ENCODE data around the gene TBC1D9.
"Not testable (repeated sequence)": the region's sequence is repeated elsewhere in the genome, so short reads cannot be mapped to it uniquely, and the experiment has no call there.

The TBC1D9 gene

DNA sequence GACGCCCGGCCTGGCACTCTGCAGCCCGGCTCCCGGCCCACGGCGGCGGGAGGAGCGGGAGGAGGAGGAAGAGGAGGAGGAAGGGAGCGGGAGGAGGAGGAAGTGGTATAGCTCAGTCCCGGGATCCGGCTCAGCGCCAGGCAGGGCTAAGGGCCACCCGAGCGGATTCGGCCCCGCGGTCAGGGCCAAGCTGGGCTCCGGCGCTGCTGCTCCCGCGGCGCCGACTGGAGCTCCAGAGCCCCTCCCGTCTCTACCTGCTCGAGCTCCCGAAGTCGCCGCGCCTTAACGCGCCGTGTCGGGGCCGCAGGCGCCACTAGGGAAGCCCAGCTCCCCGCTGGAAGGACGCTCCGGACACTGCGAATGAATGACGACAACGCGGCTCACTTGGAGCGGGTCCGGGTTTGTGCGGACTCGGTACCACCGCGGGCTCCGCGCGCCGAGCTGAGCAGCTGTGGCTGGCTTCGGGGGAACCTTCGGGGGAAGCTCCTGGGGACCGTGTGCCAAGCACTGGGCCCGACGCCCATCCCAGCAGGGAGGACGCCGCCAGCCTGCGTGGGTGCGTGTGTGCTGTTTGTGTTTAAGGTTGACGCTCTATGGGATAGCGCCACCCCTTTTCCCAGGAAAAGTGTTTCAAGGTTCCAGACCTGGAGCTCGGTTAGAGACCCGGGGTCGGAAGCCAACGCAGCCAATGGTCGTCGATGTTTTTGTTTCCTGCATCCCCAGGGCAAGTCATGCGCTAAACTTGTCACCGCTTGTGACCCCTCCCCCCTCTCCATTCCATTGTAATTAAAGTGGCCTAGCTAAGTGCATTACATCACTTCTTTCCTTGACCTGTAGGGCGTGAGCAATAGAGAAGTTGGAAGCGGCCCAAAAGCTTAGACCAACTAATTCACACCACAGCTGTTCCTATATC is at the start of gene TBC1D9:
TBC1D9 (minus strand) TSS at position 67 of the 913 bp plus-strand sequence. CDS start 340 bp downstream, outside the sequence.
- in situ Hi-C loops (cut with MboI; ENCODE audit: low sequenced_read_pairs): no loop called here

DNA sequence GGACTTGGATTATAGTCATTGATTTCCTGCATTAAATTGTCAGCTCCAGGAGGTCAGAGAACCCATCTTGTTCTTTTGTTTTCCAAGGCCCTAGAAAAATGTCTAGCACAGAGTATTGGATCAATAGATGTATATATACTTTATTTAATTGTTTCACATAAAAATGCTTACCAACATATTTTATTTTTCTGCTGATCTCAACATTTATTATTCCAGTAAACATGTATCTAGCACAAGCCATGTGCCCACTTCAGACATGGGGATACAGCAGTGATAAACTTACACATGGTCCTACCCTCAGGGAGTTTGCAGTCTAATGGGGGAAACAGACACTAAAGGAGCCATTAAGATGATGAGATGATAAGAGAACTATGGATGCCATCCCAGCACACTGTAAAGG is 49.1 kb upstream of the TBC1D9 start:
- in situ Hi-C loops (cut with MboI; ENCODE audit: low sequenced_read_pairs): no loop called here

DNA sequence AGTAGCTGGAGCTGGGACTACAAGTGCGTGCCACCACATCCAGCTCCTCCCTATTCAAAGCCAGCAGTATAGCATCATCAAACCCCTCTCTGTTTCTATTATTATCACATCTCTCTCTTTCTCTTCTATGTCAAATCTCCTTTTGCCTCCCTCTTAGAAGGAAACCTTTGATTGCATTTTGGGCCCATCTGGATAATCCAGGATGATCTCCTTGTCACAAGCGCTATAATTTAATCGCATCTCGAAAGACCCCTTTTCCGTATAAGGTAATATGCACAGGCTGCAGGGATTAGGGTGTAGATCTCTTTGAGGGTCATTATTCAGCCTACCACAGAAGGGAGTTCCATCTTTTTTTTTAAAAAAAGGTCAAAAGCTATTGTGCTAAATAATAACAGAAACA is 46.4 kb upstream of the TBC1D9 start:
- in situ Hi-C loops (cut with MboI; ENCODE audit: low sequenced_read_pairs): no loop called here

DNA sequence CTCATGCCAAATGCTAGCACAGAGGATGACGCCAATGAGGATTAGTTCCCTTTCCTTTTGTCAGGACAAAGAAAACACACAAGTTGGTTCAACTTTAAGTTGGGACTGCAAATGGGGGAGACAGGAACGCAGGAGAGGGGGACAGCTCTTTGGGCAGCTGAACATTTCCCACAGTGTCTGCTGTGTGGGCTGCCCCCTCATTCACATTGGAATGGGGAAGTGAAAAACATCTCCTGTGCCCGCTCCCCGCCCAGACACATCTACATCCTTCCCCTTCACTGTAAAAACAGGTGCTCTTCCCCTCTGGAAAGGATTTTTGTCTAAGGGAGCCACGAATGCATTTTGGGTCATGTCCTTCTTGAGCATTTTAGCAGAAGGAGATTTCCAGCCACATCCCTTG is 44.5 kb upstream of the TBC1D9 start:
- in situ Hi-C loops (cut with MboI; ENCODE audit: low sequenced_read_pairs): no loop called here

DNA sequence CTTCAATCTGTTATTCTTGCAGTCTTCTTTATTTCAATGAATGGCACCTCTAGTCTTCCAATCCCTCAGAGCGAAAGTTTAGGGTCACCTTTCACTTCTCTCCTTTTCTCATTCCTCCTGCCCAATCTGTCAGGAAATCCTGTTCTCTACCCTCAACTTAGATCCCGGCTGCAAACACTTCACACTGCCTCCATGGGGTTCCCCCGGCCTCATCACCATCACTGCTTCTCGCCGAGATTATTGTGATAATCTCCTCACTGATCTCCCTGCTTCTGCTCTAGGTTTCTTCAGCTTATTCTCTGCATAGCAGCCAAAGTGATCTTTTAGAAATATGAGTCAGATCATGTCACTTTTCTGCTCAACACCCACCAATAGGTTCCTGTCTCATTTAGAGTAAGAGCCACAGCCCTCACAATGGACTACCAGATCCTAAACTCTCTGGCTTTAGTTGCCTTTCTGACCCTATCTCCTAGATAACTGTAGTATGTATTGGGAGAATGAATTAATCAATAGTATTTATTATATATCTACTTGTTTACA is 43.6 kb upstream of the TBC1D9 start:
- in situ Hi-C loops (cut with MboI; ENCODE audit: low sequenced_read_pairs): no loop called here

DNA sequence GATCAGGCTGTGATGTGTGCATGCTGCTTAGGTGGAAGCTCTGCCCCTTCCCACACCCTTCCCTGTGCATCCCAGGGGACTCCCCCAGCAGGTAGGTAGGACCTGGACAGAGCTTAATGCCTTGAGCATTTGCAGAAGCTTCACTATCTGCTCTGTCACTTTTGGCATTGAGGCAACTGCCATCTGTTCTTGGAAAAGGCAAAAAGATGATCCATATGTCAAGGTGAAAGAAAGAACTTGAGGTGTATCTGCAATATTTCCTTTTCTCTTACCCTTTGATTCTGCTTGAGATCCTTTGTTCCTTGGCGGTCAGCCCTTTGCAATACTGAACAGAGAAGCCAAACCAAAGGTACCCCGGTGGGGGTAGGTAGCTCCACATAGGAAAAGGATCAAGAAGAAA is 37.1 kb upstream of the TBC1D9 start:
- in situ Hi-C loops (cut with MboI; ENCODE audit: low sequenced_read_pairs): no loop called here

DNA sequence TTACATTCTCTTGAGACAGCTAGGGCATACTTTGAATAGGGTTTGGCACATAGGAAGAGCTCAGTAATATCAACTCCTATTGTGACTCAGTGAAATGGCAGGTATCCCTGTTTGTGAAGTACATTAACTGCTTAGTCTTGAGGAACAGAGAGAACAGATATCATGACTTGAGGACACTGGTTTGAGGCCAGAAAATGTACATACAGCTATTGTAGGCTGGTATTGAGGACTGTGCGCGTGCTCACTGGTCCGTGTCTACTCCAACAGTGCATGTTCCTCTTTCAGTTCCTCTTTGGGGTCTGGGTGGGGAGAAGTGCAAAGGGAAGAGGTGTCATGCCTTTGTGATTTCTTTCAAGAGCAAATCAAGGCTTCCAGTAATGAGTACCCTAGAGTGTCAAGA is 34.6 kb upstream of the TBC1D9 start:
- in situ Hi-C loops (cut with MboI; ENCODE audit: low sequenced_read_pairs): no loop called here

DNA sequence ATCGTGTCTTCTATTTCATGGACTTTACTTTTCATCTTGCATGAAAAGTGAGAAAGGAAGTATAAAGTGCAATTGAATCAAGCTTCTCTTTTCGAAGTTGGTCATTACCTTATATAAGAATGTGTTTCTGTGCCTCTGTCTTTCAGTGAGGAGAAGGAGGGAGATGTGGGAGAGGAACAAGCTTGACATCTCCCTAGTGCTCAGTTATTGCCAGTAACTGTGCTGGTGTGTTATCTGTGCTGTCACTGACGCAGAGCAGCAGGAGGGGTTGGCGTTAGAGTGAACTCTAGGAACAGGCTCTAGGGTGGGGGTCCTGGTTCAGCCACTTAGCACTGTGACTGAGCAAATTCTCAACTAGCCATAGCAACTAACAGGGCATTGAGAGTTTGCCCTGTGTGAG is 34.0 kb upstream of the TBC1D9 start:
- in situ Hi-C loops (cut with MboI; ENCODE audit: low sequenced_read_pairs): no loop called here

DNA sequence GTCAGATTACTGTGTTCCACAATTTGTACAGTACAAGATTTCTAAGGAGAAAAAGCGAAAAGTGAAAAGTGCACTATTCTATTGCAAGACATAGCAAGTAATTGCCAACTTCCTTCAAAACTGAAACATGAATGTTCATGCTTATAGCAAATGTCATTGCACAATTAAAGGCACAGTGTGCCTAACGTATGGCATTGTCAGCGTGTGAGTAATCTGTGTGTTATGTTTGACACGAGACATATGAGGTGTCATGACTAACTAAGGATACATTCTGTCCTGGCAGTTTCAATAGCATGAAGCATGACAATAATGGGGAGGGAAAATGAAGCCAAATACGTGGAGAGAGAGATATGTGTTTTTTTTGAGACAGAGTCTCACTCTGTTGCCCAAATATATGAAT is 33.6 kb upstream of the TBC1D9 start:
- in situ Hi-C loops (cut with MboI; ENCODE audit: low sequenced_read_pairs): no loop called here

DNA sequence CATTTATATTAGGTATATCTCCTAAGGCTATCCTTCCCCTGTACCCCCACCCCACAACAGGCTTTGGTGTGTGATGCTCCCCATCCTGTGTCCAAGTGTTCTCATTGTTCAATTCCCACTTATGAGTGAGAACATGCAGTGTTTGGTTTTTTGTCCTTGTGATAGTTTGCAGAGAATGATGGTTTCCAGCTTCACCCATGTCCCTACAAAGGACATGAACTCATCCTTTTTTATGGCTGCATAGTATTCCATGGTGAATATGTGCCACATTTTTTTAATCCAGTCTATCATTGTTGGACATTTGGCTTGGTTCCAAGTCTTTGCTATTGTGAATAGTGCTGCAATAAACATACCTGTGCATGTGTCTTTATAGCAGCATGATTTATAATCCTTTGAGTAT is 26.6 kb upstream of the TBC1D9 start:
- in situ Hi-C loops (cut with MboI; ENCODE audit: low sequenced_read_pairs): not testable (repeated sequence)

DNA sequence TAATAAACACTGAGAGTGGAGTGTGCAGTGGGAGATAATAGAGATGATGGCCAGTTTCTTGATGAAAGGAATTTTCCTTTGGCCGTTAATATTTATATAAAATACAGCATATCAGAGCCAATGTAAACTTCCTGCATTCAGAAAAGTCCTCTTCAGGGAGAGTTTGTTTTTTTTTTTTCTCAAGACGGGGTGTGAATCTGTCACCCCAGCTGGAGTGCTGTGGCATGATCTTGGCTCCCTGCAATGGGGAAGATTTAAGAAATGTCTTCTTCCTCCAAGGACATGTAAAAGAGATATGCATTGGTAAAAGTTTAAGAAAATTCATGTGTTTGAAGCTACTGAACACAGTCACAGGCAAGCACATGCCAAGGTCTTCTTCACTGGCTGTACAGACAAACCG is 25.4 kb upstream of the TBC1D9 start:
- in situ Hi-C loops (cut with MboI; ENCODE audit: low sequenced_read_pairs): no loop called here

DNA sequence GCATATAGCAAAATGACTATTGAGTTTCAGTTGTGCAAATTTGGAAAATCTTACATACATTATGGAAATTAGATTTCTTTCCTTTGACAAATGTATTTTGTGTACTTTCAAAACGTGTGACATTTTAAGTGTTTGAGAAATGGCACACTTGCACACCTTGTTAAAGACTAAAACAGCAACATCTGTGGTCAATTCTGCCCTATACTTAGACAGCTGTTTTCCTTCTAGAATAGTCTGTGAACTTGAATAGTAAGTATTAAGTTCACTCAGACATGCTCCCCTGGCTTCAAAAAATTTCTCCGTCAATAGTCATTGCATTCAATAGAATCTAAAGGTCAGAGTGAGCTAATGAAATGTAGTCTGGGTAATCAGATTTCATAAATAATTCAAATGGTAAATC is 21.7 kb upstream of the TBC1D9 start:
- in situ Hi-C loops (cut with MboI; ENCODE audit: low sequenced_read_pairs): no loop called here

DNA sequence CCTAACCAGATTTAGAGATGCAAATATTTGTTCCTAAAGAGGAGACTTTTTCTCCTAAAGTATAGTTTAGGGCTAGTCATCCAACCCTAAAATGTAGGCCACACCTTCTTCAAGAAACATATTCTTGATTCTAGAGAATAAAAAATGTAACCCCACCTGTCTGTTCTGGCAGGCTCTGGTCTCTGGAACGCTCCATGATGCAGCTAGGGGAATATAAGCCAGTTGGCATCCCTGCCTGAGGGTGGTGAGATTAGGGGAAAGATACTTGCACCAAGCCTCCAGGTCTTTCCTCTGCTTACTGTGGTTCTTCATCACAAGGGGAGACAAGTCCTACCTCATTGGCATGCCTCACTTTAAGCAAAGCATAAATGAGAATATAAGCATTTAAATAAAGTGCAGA is 21.2 kb upstream of the TBC1D9 start:
- in situ Hi-C loops (cut with MboI; ENCODE audit: low sequenced_read_pairs): no loop called here

DNA sequence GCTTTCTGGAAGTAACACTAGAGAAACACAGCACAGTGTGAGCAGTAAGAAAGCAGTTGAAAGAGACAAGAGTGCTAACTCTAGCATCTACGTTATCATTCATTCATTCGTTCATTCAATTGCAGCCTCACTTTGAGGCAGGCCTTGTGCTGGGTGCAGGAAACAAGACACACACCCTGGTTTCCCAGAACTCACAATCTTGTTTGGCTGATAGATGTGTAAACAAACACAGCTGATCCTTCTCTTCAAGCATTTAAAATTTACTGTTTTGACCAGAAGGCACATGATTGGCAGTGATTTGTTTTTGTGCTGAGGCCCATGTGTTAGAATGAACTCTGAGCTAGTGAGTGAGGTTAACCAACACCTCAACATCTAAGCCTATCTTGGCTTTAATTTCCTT is 20.4 kb upstream of the TBC1D9 start:
- in situ Hi-C loops (cut with MboI; ENCODE audit: low sequenced_read_pairs): no loop called here

DNA sequence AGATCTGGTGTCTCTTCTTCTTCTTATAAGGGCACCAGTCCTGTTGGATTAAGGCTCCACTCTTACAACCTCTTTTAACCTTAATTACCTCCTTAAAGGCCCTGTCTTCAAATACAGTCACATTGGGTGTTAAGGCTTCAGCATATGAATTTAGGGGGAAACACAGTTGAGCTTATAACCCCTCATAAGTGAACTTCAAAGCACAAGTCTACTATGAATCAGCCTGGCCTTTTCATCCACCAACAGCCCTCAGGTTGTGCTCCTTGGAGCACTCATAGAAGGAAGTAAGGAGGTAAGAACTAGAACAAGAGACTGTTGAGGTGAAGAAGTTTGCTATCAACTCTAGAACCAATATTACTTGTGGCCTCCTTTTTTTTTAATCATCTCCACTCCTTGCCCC is 18.8 kb upstream of the TBC1D9 start:
- in situ Hi-C loops (cut with MboI; ENCODE audit: low sequenced_read_pairs): no loop called here

DNA sequence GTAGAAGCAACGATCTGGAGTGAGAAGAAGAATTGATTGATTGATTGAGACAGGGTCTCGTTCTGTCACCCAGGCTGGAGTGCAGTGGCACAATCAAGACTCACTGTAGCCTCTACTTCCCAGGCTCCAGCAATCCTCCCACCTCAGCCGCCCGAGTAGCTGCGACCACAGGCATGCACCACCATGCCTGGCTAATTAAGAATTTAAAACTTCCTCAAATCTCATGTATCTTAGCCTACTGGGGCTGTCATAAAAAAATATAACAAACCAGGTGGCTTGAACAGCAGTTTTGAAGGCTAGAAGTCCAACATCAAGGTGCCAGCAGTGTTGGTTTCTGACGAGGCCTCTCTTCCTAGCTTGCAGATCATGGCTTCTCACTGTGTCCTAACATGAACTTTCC is 18.3 kb upstream of the TBC1D9 start:
- in situ Hi-C loops (cut with MboI; ENCODE audit: low sequenced_read_pairs): no loop called here

DNA sequence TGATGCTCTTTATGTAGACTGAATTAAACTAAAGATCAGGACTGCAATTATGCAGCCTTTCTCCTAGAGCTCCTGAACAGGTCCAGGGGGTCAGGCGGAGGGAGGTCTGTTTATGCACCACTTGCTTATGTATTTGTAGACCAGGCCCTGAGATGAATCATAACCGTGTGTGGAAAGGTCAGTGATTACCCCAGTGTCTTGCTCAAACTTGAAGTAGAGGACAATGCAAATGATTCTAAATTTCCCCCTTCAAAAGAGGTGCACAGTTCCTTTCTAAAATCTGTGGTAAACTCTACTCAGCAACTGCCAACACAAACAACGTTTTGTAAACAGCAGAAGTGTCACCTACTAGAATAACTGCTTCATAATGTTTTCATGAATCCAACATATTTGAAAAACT is 13.0 kb upstream of the TBC1D9 start:
- in situ Hi-C loops (cut with MboI; ENCODE audit: low sequenced_read_pairs): no loop called here

DNA sequence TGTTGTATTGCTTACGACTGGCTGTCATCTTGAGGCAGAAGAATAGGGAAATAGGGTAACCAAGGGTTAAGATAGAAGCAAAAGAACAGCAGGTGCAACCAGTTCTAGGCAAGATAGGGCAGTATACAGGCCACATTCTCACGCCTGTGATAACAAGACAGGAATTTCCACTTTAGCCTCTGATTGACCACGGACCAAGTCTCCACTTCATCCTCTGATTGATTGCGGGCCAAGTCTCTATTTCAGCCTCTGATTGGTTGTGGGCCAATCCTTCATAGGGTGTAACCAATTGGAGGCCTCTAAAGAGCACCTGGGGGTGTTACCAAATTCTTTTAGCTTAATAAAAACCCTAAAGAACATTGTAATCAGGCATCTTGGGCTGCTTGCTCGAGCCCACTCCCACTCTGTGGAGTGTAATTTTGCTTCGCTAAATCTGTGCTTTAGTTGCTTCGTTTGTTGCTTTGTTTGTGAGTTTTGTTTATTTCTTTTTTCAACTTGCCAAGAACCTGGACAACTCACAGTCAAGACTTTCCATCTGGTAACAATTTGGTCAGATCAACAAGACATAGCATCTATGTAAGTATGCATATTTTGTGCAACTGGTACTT is 8.7 kb upstream of the TBC1D9 start:
- in situ Hi-C loops (cut with MboI; ENCODE audit: low sequenced_read_pairs): no loop called here

DNA sequence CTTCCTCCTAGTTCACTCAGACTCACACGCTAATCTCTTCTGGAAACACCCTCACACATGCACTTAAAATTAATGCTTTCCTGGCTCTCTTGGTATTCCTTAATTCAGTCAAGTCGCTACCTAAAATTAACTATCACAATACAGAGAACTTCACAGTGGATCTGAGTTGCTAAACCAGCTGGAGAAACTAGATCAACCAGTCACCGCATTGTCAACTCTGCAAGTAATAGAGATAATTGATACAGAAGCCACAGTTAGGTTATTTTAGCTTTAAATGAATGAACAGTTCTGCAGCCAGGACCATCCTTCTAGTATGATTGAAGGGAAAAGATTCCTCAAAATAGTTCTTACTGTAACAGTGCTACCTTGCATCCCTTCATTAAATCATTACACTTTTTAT is 6.0 kb upstream of the TBC1D9 start:
- in situ Hi-C loops (cut with MboI; ENCODE audit: low sequenced_read_pairs): no loop called here

DNA sequence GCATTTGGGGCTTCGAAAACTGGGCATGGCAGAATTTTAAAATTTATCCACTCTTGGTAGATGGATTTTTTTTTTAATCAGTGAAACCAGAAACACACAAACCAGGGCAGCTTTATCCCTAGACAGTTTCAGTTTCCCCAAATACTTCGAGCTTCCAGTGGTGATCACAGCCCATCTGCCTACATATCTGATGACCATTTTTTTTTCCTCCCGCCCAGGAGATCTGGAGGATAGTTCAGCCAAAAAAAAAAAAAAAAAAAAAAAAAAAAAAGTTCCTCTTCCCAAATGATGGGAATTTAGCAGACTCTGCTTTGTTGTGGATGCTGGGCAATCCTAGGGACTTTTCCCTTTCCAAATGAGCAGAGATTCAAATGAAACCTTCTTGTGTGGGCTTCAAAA is 1.0 kb upstream of the TBC1D9 start:
- in situ Hi-C loops (cut with MboI; ENCODE audit: low sequenced_read_pairs): no loop called here

DNA sequence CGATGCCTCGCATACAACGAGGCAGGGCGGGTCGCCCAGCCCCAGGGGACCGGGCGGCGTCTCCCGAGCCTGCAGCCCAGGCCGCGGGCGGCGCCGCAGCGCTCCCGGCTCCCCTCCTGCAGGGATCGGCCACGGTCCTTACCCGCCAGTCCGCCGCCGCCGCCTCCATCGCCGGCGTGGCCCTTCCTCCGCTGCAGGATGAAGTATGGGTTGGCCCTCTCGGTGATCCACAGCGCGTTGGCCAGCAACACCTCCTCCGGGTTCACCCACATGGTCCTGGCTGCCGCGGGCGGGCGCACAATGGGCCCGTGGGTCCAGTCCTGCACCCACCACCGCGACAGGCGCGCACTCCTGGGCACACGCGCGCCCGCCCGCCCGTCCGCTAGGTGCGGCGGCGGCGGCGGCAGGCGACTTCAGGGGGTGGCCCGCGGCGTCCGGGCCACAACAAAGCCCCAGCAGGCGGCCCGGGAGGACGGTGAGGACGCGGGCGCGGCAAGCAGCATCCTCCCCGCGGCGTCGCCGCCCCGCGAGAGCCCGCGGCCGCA is 339 bp downstream of the TBC1D9 start:
- in situ Hi-C loops (cut with MboI; ENCODE audit: low sequenced_read_pairs): no loop called here

Measured in hTERT RPE-1 (cell line).